ACHN (cell line): Measurements from ENCODE around the gene DTD1.
"Not testable (repeated sequence)": the region's sequence is repeated elsewhere in the genome, so short reads cannot be mapped to it uniquely, and the experiment has no call there.

Experiments
- DNase-seq: peaks from one replicate; pipeline ENCODE4 v3.0.0-alpha.2; 2015
- in situ Hi-C: cut with HindIII; loops from 2 replicates; pipeline ENCODE4 v1.10.0; 2017; ENCODE audit warnings: low sequenced_read_pairs, low pct_ligation_motif_present, low pct_unique_long_range_greater_than_20kb

The DTD1 gene

DNA sequence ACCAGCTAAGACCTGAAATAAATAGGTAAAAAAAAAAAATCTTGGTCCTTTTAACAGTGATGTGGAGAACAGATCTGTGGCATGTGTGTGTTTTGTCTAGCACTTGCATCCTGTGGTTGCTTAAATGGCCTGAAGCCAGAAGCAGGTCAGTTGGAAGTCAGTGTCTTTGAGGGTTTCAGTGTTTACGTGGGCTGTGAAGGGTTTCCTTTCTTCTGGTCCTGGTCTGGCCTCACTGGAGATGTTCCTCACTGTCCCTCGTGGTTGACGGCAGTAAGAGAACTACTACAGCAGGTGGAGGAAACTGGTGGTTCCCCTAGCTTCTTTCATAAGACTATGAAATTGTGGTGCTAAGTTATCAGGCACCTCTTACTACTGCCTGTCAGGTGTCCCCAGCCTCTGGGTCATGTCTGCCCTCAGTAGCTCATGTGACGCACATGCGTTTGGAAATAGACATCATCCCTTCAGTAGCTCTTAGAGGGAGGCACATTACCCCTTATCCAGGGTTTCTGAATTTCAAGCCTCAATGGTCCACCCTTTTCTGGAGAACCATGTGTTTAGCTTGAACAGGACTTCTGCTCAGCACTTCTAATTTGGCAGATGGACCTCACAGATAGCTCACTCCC lies 166.3 kb downstream of the DTD1 start:
- in situ Hi-C loops: no loop called here
- DNase-seq: no peak

DNA sequence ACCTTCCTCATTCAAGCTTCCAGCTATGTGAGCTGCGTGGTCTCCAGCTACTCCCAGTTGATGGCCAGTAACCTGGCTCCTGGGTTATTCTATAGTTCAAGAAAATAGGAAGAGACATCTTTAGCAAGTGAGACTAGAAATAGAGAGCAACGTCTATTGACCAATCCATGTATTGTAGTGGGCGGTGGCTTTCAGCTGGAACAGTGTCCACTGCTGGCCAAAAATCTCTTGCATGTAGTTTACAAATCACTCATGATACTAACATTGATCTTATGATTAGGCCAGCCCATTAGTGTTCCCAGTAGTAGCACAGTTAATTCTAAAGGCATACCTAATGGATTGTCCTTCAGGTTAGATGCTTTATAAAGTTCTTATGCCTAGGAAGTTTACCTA lies 166.8 kb downstream of the DTD1 start:
- in situ Hi-C loops: no loop called here
- no peak for DNase-seq

DNA sequence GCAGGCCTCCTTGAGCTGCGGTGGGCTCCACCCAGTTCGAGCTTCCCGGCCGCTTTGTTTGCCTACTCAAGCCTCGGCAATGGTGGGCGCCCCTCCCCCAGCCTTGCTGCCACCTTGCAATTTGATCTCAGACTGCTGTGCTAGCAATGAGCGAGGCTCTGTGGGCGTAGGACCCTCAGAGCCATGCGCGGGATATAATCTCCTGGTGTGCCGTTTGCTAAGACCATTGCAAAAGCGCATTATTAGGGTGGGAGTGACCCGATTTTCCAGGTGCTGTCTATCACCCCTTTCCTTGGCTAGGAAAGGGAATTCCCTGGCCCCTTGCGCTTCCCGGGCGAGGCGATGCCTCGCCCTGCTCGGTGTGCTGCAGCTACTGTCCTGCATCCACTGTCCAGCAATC lies 173.0 kb downstream of the DTD1 start:
- in situ Hi-C loops, DNase-seq: not testable (repeated sequence)

DNA sequence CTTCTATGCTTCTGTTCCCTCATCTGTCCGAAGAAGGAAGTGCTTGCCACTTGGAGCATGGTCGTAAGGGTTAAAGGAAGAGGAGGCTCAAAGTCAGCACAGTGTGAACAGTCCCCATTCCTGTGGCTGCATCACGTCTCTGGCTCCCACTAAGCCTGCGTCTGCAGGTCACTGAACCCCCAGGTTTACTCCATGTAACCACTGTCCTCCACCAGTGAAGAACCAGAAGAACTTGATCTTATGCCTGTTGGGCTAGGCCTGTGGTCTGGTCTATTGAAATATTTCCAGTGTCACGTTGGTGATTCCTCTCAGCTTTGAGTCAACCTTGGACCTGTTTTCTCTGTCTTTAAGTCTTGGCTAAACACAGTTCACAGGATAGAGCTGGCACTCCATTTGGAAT lies 179.8 kb downstream of the DTD1 start:
- DNase-seq: no peak
- in situ Hi-C loops: no loop called here

DNA sequence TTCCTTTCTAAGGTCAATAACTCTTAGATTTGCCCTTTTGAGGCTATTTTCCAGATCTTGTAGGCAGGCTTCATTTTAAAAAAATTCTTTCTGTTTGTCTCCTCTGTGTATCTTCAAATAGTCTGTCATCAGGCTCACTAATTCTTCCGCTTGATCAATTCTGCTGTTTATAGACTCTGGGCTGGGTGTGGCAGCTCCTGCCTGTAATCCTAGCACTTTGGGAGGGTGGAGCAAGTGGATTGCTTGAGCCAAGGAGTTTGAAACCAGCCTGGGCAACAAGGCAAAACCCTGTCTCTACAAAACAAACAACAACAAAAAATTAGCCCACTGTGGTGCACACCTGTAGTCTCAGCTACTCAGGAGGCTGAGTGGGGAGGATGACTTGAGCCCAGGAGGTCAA lies 185.7 kb downstream of the DTD1 start:
- in situ Hi-C loops: no loop called here
- no peak for DNase-seq

DNA sequence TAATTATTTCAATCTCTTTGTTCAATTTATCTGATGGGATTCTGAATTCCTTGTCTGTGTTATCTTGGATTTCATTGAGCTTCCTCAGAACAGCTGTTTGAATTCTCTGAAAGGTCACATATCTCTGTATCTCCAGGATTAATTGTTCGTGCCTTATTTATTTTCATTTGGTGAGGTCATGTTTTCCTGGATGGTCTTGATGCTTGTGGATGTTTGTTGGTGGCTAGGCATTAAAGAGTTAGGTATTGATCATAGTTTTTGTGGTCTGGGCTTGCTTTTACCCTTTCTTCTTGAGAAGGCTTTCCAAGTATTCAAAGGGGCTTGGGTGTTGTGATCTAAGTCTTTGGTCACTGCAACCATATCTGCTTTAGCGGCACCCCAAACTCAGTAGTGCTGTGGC lies 186.4 kb downstream of the DTD1 start:
- DNase-seq: no peak
- in situ Hi-C loops: no loop called here

DNA sequence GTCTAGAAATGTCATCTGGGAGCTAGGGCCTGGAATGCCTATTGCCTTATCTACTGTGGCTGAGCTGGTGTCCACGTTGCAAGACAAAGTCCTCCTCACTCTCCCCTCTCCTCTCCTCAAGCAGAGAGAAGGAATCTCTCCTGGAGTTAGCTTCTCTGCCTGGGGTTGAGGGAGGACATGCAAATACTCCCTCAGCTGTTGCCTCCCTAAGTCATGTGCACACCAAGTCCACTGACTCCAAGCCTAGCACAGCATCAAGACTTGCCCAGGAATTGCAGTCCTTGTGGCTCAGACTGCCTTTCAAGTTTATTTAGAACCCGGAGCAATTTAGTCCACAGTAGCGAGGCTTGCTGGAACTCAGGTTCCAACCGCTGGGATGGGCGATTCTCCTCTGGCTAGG lies 187.8 kb downstream of the DTD1 start:
- in situ Hi-C loops: no loop called here
- no peak for DNase-seq

DNA sequence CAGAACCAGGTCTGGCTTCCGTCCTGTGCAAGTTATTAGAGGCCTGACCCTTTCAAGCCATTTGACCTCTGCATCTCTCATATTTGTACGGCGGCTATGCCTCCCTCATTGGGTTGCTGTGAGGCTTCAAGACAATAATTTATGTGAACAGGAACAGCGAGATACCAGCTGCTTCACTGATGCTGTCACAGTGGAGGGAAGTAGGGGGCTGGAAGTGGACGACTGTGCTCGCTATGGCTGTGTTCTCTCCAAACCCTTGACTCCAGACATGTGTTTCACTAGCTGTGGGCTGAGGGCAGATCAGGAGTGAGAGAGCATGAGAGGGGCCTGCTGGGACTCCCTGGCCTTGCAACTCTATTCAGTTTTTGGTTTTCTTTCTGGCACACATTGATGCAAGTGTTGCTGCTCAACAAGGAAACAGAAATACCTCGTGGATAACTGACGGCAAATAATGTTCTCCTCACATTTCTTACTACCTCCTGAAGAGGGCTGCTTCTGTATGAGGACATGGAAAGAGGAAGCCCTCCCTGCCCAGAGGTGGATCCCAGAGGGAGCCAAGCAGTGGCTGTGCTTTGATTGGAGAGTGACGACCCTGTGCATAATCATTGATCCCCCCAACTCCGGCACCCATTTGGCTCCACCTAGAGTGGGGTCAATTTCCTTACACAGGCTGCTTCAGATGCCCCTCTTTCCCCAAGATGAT lies 191.0 kb downstream of the DTD1 start:
- in situ Hi-C loops: no loop called here
- no peak for DNase-seq

DNA sequence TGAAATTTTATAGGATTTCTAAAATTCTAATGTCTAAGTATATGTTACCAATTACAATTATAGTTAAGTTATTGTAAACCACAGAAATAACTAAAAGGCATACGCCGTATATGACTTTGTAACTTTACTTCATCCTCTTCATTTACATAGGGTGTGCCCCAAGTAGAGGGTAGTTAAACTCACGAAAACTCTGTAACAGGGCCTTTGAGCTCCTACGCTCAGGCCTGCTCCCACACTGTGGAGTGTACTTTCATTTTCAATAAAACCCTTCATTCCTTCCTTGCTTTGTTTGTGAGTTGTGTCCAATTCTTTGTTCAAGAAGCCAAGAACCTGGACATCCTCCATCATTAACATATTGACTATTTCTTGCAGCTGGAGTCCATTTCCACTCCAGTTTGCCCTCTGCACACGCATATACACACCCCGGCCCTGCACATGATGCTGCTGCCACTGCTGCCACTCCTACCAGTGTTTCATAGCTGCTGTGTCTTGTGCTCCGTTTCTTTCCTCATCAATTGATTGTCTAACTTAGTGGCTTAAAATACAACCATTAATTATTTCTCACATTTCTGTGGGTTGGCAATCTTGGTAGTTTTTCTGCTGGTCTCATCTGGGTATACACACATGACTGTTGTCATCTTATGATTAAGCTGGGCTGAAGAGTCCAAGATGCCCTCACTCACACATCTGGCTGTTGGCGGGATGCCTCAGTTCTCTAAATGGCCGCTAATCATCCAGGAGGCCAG lies 192.7 kb downstream of the DTD1 start:
- in situ Hi-C loops: no loop called here
- DNase-seq: no peak

DNA sequence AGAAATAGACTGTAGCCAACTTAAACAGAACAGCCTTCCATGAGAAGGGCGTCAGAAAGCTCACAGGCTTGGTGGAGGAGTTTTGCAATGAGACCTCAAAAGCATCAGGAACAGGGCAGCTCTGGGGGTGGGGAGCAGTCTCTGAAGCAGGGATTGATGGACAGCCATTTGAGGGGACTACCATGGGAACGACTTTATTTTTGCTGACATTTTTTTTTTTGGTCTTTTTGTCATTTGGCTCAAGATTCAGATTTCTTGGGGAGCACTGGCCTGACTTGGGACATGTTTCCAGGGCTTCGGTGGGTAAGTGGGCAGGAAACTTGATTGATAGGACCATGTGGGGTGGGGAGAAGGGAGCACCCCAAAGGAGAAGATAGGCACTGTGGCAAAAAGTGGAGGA lies 193.7 kb downstream of the DTD1 start:
- DNase-seq: no peak
- in situ Hi-C loops: no loop called here

DNA sequence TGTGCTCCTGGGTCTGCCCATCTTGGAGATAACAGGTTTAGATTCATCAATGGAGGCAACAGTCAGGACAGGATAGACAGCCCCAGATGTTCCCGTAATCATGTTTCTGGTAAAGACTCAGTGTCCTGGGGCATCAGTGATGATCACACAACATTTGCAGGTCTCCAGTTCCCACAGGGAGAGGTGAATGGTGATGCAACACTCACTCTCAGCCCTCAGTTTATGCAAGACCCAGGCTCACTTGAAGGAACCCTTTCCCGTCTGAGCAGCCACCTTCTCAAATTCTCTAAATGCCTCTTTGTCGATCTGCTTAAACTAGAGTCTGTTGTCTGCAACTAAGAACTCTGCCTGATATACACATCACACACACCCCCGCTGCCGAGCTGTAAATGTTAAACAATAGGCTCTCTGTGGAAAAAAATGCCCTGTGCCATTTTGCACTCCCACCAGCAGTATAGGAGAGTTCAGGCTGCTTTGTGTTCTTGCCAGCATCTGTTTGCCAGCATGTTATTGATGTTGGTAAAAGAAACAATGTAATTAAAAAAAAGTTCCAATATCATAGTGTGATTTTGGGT lies 195.6 kb downstream of the DTD1 start:
- in situ Hi-C loops: no loop called here
- no peak for DNase-seq

DNA sequence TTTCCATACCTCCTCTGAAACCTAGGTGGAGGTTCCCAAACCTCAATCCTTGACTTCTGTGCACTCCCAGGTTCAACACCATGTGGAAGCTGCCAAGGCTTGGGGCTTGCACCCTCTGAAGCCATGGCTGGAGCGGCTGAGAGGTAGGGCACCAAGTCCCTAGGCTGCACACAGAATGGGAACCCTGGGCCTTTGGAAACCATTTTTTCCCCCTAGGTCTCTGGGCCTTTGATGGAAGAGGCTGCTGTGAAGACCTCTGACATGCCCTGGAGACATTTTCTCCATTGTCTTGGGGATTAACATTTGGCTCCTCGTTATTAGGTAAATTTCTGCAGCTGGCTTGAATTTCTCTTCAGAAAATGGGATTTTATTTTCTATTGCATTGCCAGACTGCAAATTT lies 199.2 kb downstream of the DTD1 start:
- in situ Hi-C loops, DNase-seq: not testable (repeated sequence)

DNA sequence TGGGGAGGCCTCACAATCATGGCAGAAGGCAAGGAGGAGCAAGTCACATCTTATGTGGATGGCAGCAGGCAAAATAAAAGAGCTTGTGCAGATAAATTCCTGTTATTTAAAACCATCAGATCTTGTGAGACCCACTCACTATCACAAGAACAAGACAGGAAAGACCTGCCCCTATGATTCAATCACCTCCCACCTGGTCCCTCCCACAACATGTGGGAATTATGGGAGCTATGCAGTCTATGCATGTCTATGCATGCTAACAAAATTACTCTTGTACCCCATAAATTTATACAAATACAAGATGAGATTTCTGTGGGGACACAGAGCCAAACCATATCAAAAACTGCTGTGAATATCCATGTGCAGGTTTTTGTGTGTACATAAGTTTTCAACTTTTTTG lies 200.2 kb downstream of the DTD1 start:
- no peak for DNase-seq
- in situ Hi-C loops: no loop called here

DNA sequence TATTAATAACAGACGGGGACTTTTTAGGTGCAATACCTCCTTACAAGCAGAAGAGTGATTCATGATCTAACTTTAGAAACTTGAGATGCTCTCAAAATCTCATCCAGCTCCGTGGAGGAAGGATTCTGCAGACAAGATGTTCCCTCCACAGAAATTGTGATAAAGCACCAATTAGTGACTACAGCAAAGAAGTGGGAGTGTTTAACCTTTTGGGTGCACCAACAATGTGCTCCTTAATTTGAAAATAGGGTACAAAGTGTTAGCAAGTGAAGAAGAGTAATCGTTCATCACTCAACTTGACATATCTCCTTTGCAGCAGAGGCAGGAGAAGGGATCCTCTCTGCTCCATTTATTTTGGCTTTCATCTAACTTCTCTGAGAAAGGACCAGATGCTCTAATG lies 202.9 kb downstream of the DTD1 start:
- in situ Hi-C loops: no loop called here
- DNase-seq: no peak

DNA sequence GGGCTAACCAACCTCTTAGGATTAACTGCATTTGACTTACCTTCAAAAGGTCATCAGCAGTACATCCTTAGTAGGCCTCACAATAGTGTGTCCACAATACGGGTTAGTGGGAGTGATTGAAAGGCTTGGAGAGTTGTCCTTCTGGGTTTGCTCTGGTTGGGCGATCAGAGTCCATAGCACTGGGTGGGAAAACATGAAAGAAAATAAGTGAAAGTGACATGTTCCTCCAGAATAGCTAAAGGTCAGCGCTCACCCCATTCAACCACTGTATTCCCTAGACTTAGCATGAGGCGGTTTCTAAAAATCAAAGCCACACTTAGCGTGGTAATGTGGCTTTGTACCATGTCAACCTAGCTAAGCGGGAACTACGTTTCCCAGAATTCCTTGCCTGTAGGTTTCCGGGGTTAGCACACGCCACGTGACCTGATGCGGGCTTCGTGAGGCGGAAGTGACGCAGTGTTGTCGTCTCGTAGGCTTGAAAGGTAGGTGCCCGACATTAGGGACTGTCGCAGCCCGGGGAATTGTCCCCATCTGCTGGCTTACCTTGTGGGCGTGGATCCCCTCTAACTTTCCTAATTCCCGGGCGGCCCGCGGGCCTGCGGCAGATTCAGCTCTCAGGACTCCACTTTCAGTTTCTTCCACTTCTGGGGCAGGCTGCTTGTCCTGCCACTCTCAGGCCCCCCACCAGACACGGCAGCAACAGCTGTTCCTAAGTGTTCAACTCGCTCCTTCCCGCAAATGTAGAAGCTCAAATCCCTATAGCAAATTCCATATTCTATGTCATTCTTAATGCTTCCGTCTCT lies 206.0 kb downstream of the DTD1 start:
- in situ Hi-C loops: no loop called here
- DNase-seq: peak; percentile 87

DNA sequence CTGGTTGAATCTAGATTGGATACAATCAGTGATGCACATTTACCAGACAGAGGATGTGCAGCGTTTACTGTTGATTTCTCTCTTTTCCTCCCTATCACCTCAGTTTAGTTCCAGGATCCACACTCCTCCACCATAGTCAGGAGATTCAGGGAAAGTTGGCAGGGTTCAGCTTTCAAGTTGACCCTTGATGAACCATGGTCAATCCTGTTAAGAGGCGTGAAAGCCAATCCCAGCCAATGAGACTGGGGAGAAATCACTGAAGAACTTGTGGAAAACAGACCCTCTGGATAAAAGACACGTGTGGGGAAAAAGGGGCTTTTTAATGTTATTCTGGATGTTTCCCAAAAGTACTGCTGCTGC lies 206.6 kb downstream of the DTD1 start:
- in situ Hi-C loops: no loop called here
- no peak for DNase-seq

DNA sequence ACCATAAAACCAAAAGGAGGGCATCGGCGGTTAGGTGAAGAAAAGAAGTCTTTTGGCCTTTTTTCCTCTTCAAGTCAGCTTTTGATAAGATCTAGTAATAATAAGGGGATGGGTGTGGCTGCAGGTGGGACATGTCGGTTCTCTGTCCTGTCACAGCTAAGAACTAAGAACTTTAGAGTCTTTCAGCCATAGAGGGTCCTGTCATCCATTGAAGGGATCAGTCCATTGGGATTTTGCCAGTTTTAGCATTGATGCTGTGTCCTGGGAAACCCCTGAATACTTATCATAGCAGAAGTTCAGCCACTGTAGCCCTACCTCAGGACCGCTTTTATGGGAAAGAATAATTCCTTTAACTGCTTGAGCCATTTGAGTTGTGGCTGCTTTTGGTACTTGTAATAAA lies 207.5 kb downstream of the DTD1 start:
- in situ Hi-C loops: no loop called here
- no peak for DNase-seq

DNA sequence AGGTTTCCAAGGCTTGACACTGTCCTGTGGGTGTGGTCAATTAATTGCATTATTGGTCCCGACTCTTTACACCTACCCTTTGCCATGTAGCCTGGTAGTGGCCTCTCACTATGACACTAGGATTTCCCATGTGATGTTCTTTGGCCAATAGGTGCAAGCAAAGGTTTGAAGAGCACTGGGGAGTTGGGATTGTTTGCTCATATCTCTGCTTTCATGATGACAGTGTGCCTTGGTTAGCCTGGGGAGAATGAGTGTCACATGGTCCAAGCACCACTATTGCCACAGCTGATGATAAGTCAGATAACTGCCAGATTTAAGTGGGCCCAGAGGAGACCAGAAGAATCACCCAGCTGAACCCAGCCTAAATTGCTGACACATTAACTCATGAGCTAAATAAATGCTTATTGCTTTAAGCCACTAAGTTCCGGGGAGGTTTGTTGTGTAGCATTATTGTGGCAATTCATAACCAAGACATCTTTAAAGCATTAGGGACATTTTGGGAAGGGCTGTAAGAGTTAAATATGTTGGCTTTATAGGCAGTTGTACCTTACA lies 208.5 kb downstream of the DTD1 start:
- no peak for DNase-seq
- in situ Hi-C loops: no loop called here

DNA sequence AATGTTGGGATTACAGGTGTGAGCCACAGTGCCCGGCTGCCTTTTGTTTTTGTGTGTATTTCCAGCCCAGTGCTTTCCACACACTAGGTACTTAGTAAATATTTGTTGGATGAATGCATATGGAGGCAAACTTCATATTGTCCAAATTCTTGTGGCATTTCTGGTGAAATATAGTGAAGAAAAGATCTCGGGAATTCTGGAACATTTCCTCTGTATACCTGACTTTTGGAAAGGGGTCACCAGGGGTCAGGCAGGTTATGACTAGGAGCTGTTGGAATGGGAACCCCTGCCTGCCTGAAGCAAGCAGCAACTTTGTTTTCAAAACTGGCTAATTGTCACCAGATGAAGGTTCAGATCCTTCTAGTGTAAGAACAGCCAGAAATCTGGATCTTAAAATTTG lies 213.7 kb downstream of the DTD1 start:
- DNase-seq: no peak

More for the DNA sequence above, 213.7 kb downstream of the DTD1 start:
- in situ Hi-C loops: no loop called here
